Measurements from ENCODE around the gene CASK.

DNA sequence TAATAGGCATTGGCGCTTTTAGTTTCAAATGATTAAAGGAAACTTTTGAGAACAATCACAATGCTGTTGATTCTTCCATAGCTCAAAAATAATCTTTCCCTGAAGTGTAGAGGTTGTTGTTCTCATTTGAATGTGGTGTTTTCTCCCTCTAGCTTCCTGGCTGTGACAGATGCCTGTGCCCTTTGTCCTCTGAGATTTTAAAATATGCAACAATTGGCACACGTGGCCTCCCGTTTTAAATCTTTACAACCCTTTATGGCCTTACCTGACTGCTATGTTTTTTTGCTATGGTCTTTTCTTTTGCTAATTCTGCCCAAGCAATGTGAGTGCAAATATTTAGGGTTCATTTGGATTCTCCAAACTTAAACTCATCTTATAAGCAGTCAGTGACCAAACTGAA lies 22.9 kb upstream of the CASK start:
- TF ChIP-seq, protein P1, sequence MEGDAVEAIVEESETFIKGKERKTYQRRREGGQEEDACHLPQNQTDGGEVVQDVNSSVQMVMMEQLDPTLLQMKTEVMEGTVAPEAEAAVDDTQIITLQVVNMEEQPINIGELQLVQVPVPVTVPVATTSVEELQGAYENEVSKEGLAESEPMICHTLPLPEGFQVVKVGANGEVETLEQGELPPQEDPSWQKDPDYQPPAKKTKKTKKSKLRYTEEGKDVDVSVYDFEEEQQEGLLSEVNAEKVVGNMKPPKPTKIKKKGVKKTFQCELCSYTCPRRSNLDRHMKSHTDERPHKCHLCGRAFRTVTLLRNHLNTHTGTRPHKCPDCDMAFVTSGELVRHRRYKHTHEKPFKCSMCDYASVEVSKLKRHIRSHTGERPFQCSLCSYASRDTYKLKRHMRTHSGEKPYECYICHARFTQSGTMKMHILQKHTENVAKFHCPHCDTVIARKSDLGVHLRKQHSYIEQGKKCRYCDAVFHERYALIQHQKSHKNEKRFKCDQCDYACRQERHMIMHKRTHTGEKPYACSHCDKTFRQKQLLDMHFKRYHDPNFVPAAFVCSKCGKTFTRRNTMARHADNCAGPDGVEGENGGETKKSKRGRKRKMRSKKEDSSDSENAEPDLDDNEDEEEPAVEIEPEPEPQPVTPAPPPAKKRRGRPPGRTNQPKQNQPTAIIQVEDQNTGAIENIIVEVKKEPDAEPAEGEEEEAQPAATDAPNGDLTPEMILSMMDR (IDR thresholded peaks at IDR 0.05) = no peak
- TF ChIP-seq POLR2A (IDR thresholded peaks at IDR 0.05) = no peak
